Measurements from ENCODE around the gene FLT4. TPM values are rescaled to one million over a fixed set of nuclear protein-coding genes. Genes with fewer than 3 reads are reported as not detected.
A peak's percentile ranks its signal among the peaks of the same experiment; 100 is the strongest.

Gene FLT4
- polyA plus RNA-seq, 4 donors: 0.22 to 15.8 (median 3.0) TPM

GRCh38 chr5:180646963-180647305, 2.5 kb downstream of the FLT4 start:
- H3K4me1 ChIP-seq (ENCODE audit: control insufficient read depth in 3 of 3, insufficient read depth in 2 of 3, low read depth in 1 of 3, low read length in 2 of 3): no peaks in the 10 kb centered on the region
- FAIRE-seq: no peak
- H3K27ac ChIP-seq (ENCODE audit: low read depth in 1 of 3, low read length in 2 of 3): no peak overlapping the region
- no peak for DNase-seq
- WGBS, 3 donors: 56 to 64% (median 64%) methylated on average over 1 of the region's 1 CpG
- H3K9me3 ChIP-seq (ENCODE audit: control insufficient read depth in 2 of 2, insufficient read depth in 1 of 2, low read depth in 1 of 2, low read length in 1 of 2): no peaks in the 10 kb centered on the region
- H3K36me3 ChIP-seq (ENCODE audit: control insufficient read depth in 3 of 3, insufficient read depth in 2 of 3, low read depth in 1 of 3, low read length in 3 of 3): no peaks in the 10 kb centered on the region
- H3K4me3 ChIP-seq (ENCODE audit: low read depth in 1 of 3, low read length in 3 of 3): no peak overlapping the region
- H3K27me3 ChIP-seq (ENCODE audit: control insufficient read depth in 3 of 3, insufficient read depth in 3 of 3, low read length in 3 of 3): peaks cover 7 to 43% (median 14%) of the 10 kb centered on the region in 3 donors

- Histone ChIP-seq H3K9me3 (ENCODE audit: control insufficient read depth in 2 of 2, insufficient read depth in 1 of 2, low read depth in 1 of 2, low read length in 1 of 2) (no peaks in the 10 kb centered on the region), H3K27me3 (ENCODE audit: control insufficient read depth in 3 of 3, insufficient read depth in 3 of 3, low read length in 3 of 3) (peaks cover 7 to 40% (median 14%) of the 10 kb centered on the region in 3 donors), H3K4me1 (ENCODE audit: control insufficient read depth in 3 of 3, insufficient read depth in 2 of 3, low read depth in 1 of 3, low read length in 2 of 3) (no peaks in the 10 kb centered on the region), H3K4me3 (ENCODE audit: low read depth in 1 of 3, low read length in 3 of 3) (no peak overlapping the region), H3K36me3 (ENCODE audit: control insufficient read depth in 3 of 3, insufficient read depth in 2 of 3, low read depth in 1 of 3, low read length in 3 of 3) (no peaks in the 10 kb centered on the region), H3K27ac (ENCODE audit: low read depth in 1 of 3, low read length in 2 of 3) (peak overlapping the region in 1 of 3 donors; percentile 10)
- no peak for FAIRE-seq
- WGBS, 3 donors: 65 to 69% (median 68%) methylated on average over 10 of the region's 10 CpGs
- no peak for DNase-seq
Observed at GRCh38 chr5:180646289-180646962, 3.0 kb downstream of the FLT4 start.

DNA sequence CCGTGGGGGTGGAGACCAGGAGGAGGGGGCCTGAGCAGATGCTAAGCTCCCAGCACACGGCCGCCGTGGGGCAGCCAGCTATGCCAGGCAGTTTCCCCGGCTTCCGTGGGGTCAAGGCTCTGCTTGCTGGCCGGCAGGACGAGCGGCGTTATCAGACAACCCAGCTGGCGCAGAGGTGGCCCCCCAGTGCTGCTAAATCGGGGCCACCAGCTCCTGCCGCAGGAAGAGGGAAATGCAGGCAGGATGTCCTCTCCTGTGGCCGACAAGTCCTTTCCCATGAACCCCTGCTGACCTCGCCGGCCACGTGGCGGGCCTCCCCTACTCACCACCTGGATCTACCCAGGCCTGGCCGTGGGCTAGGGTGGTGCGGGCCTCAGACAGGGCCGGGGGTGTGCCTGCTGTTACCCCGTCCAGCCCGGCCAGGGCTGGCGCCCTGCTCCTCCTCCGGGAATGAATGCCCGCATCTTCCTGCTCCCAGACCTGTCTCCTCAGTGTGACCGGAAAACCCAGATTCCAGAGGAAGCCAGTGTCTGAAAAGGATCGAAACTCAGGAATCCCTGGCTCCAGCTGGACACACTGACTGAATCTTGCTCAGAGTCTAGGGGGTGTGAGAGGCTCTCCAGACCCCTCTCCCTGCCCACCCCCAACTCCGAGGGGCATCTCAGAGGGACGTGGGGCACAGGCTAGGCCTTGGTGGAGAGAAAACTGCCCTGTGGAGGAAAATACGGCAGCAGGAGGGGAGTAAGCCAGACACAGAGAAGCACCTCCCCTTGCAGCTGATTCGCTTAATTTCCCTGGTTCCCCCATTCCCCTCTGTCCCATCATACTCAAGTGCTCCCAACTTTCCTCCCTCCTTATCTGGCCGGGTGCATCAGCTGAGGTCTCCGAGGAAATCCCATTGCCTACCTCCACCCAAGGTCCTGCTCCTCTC, 3.9 kb downstream of the FLT4 start:
- Histone ChIP-seq H3K27me3 (ENCODE audit: control insufficient read depth in 3 of 3, insufficient read depth in 3 of 3, low read length in 3 of 3) (peaks cover 7 to 32% (median 14%) of the 10 kb centered on the region in 3 donors), H3K4me1 (ENCODE audit: control insufficient read depth in 3 of 3, insufficient read depth in 2 of 3, low read depth in 1 of 3, low read length in 2 of 3) (no peaks in the 10 kb centered on the region), H3K27ac (ENCODE audit: low read depth in 1 of 3, low read length in 2 of 3) (peak overlapping the region in 1 of 3 donors; percentile 7), H3K9me3 (ENCODE audit: control insufficient read depth in 2 of 2, insufficient read depth in 1 of 2, low read depth in 1 of 2, low read length in 1 of 2) (no peaks in the 10 kb centered on the region), H3K4me3 (ENCODE audit: low read depth in 1 of 3, low read length in 3 of 3) (no peak overlapping the region), H3K36me3 (ENCODE audit: control insufficient read depth in 3 of 3, insufficient read depth in 2 of 3, low read depth in 1 of 3, low read length in 3 of 3) (no peaks in the 10 kb centered on the region)
- 61 to 68% (median 66%) methylated on average over 26 to 34 of the region's 34 CpGs for WGBS, 3 donors
- FAIRE-seq (no peak), DNase-seq (no peak)

- WGBS, 3 donors: 70 to 74% (median 73%) methylated on average over 14 of the region's 14 CpGs
Observed at GRCh38 chr5:180644825-180645273, 4.6 kb downstream of the FLT4 start.

GRCh38 chr5:180644129-180644824, 5.1 kb downstream of the FLT4 start:
- Histone ChIP-seq H3K4me1 (ENCODE audit: control insufficient read depth in 3 of 3, insufficient read depth in 2 of 3, low read depth in 1 of 3, low read length in 2 of 3) (no peaks in the 10 kb centered on the region), H3K4me3 (ENCODE audit: low read depth in 1 of 3, low read length in 3 of 3) (no peak overlapping the region), H3K27me3 (ENCODE audit: control insufficient read depth in 3 of 3, insufficient read depth in 3 of 3, low read length in 3 of 3) (peaks cover 7 to 23% (median 12%) of the 10 kb centered on the region in 3 donors), H3K9me3 (ENCODE audit: control insufficient read depth in 2 of 2, insufficient read depth in 1 of 2, low read depth in 1 of 2, low read length in 1 of 2) (no peaks in the 10 kb centered on the region), H3K27ac (ENCODE audit: low read depth in 1 of 3, low read length in 2 of 3) (no peak overlapping the region), H3K36me3 (ENCODE audit: control insufficient read depth in 3 of 3, insufficient read depth in 2 of 3, low read depth in 1 of 3, low read length in 3 of 3) (no peaks in the 10 kb centered on the region)
- no peak for FAIRE-seq
- no peak for DNase-seq
- 79 to 81% (median 80%) methylated on average over 20 of the region's 20 CpGs for WGBS, 3 donors

More at GRCh38 chr5:180644825-180645273, 4.6 kb downstream of the FLT4 start:
- DNase-seq: no peak
- H3K27ac ChIP-seq (ENCODE audit: low read depth in 1 of 3, low read length in 2 of 3): no peak overlapping the region
- H3K9me3 ChIP-seq (ENCODE audit: control insufficient read depth in 2 of 2, insufficient read depth in 1 of 2, low read depth in 1 of 2, low read length in 1 of 2): no peaks in the 10 kb centered on the region
- no peak for FAIRE-seq
- H3K4me3 ChIP-seq (ENCODE audit: low read depth in 1 of 3, low read length in 3 of 3): no peak overlapping the region
- no peaks in the 10 kb centered on the region for H3K4me1 ChIP-seq (ENCODE audit: control insufficient read depth in 3 of 3, insufficient read depth in 2 of 3, low read depth in 1 of 3, low read length in 2 of 3)
- H3K27me3 ChIP-seq (ENCODE audit: control insufficient read depth in 3 of 3, insufficient read depth in 3 of 3, low read length in 3 of 3): peaks cover 7 to 26% (median 12%) of the 10 kb centered on the region in 3 donors
- H3K36me3 ChIP-seq (ENCODE audit: control insufficient read depth in 3 of 3, insufficient read depth in 2 of 3, low read depth in 1 of 3, low read length in 3 of 3): no peaks in the 10 kb centered on the region

DNA sequence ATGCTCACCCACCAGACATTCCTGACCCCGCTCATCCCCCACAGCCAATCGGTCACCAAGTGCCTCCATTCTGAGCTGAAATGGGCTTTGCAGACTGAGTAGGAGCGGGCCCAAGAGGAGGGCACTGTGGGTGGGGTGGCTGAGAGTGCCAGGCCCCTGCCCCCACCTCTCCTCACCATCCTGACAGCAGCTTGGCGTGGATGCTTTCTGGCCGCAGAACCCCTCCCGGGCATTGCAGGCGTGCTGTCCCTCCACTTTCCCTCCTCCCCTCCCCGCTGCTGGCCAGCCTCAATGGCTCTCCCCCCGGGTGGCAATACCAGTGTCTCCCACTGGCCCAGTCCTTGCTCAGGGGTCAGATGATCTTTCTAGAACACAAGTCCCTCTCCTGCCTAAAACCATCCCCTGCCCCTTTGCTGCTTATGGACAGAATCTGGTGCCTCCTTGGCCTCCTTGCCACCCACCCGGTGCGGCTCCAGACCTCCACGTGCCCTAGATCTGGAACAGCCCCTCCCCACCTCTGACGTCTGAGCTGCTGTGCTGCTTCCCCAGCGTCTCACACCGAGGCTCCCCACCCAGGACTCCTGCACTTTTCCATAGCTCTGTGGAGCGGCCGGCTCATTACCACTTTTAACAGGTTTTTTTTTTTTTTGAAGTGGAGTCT, 6.1 kb downstream of the FLT4 start:
- no peak for FAIRE-seq
- DNase-seq: no peak
- H3K4me1 ChIP-seq (ENCODE audit: control insufficient read depth in 3 of 3, insufficient read depth in 2 of 3, low read depth in 1 of 3, low read length in 2 of 3): no peaks in the 10 kb centered on the region
- H3K4me3 ChIP-seq (ENCODE audit: low read depth in 1 of 3, low read length in 3 of 3): no peak overlapping the region
- H3K36me3 ChIP-seq (ENCODE audit: control insufficient read depth in 3 of 3, insufficient read depth in 2 of 3, low read depth in 1 of 3, low read length in 3 of 3): no peaks in the 10 kb centered on the region
- 67 to 79% (median 72%) methylated on average over 17 of the region's 17 CpGs for WGBS, 3 donors
- H3K9me3 ChIP-seq (ENCODE audit: control insufficient read depth in 2 of 2, insufficient read depth in 1 of 2, low read depth in 1 of 2, low read length in 1 of 2): no peaks in the 10 kb centered on the region
- H3K27me3 ChIP-seq (ENCODE audit: control insufficient read depth in 3 of 3, insufficient read depth in 3 of 3, low read length in 3 of 3): peaks cover 0 to 19% (median 7%) of the 10 kb centered on the region in 3 donors
- no peak overlapping the region for H3K27ac ChIP-seq (ENCODE audit: low read depth in 1 of 3, low read length in 2 of 3)

- Histone ChIP-seq H3K27me3 (ENCODE audit: control insufficient read depth in 3 of 3, insufficient read depth in 3 of 3, low read length in 3 of 3) (peaks cover 0 to 13% (median 4%) of the 10 kb centered on the region in 3 donors), H3K4me3 (ENCODE audit: low read depth in 1 of 3, low read length in 3 of 3) (no peak overlapping the region), H3K4me1 (ENCODE audit: control insufficient read depth in 3 of 3, insufficient read depth in 2 of 3, low read depth in 1 of 3, low read length in 2 of 3) (no peaks in the 10 kb centered on the region), H3K9me3 (ENCODE audit: control insufficient read depth in 2 of 2, insufficient read depth in 1 of 2, low read depth in 1 of 2, low read length in 1 of 2) (no peaks in the 10 kb centered on the region), H3K36me3 (ENCODE audit: control insufficient read depth in 3 of 3, insufficient read depth in 2 of 3, low read depth in 1 of 3, low read length in 3 of 3) (no peaks in the 10 kb centered on the region), H3K27ac (ENCODE audit: low read depth in 1 of 3, low read length in 2 of 3) (no peak overlapping the region)
- WGBS, 3 donors: 81 to 83% (median 81%) methylated on average over 9 of the region's 9 CpGs
- FAIRE-seq (no peak), DNase-seq (no peak)
Observed at GRCh38 chr5:180642779-180643178, 6.6 kb downstream of the FLT4 start.

Measured in small intestine (tissue), 7 donors.